Heart left ventricle (tissue), 13 donors: ENCODE results near the gene NDUFV1.

ENCODE experiments used
- CTCF ChIP-seq, 12 donors: fragments of 200-600 bp; sonication (generic) in 4 of 12; IDR thresholded peaks; one replicate each; pipeline versions ENCODE4 v1.5.0 to v1.8.0; 2018 to 2022; ENCODE audit warnings: antibody characterized with exemption in 12 of 12, mild to moderate bottlenecking in 5 of 12
- POLR2A ChIP-seq, 2 donors: fragments of 450-650 bp; IDR thresholded peaks; one replicate each; pipeline ENCODE4 v1.6.1; 2017; ENCODE audit warnings: antibody characterized with exemption in 2 of 2, mild to moderate bottlenecking in 2 of 2, moderate library complexity in 2 of 2
- donor health status: ischemic (EF 13 %, LVEDD 7.1; RV severe dilation, severe dysfunction).
- donor health status: DM: no; HTN: yes; CAD: no.
- donor health status: DM: no; HTN: no; CAD: no.
- donor health status: ischemic (EF 25% LVEDD 6.9; RV normal size, moderate dysfunction).
- donor health status: ischemic (EF 25% LVEDD 5.7; RV mildly dilated, moderate dysfunction).
- donor health status: ischemic (EF 35%, LVEDD 5.7; RV mildly dilated, moderate dysfunction).
- donor health status: nonischemic (EF 11% LVEDD 7.7; RV severe dilation, severe dysfunction).
- donor health status: DM: yes; HTN: yes; CAD: no.
- donor health status: PGD.
- donor health status: ischemic (EF 29% LVEDD 5.4; RV normal size, mild dysfunction).
- donor health status: nonischemic (EF 23%, LVEDD 6.1; RV moderate dilation, normal function).

DNA sequence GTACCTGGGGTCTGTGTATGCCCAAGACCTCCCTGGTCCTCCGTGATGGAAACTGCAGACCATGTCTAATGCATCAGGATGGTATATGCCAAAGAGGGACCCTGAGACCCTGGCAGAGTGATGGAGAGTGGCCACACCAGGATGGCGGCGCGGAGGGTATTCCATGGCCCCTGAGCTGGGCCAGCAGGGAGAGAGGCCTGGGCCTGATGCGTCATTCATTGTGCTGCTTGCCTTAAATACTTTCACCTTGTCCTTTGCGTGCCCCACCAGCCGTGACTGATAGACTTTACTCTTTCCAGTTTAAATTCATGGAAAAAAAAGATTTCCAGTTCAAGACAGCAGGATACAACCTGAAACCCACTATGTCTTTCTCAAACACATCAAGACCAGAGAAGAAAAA lies 5.6 kb upstream of the NDUFV1 start:
- TF ChIP-seq CTCF (IDR thresholded peaks at IDR 0.05) = no peak
- no peak for TF ChIP-seq POLR2A (IDR thresholded peaks at IDR 0.05)
